ENCODE data around the gene AASDH. TPM values are rescaled to one million over a fixed set of nuclear protein-coding genes. Genes with fewer than 3 reads are reported as not detected.
A peak's percentile ranks its signal among the peaks of the same experiment; 100 is the strongest.

Gene AASDH
- total RNA-seq, 1 experiment from 2014 or later, result 7.3 TPM

GRCh38 chr4:56317749-56318148 lies 69.5 kb downstream of the AASDH start:
- DNase-seq (ENCODE audit: low read depth), result no peak

- DNase-seq (ENCODE audit: low read depth), result no peak
Measured at GRCh38 chr4:56316011-56316650, 71.2 kb downstream of the AASDH start.

GRCh38 chr4:56315543-56315942 lies 71.7 kb downstream of the AASDH start:
- DNase-seq (ENCODE audit: low read depth), result no peak

GRCh38 chr4:56315041-56315440 lies 72.2 kb downstream of the AASDH start:
- DNase-seq (ENCODE audit: low read depth), result no peak

- DNase-seq (ENCODE audit: low read depth), result no peak
Measured at GRCh38 chr4:56314207-56314915, 72.9 kb downstream of the AASDH start.

- no peak for DNase-seq (ENCODE audit: low read depth)
Measured at GRCh38 chr4:56313132-56313531, 74.2 kb downstream of the AASDH start.

GRCh38 chr4:56311299-56311975 lies 75.9 kb downstream of the AASDH start:
- no peak for DNase-seq (ENCODE audit: low read depth)

GRCh38 chr4:56310401-56311125 lies 76.7 kb downstream of the AASDH start:
- no peak for DNase-seq (ENCODE audit: low read depth)

GRCh38 chr4:56308384-56308783 lies 78.9 kb downstream of the AASDH start:
- no peak for DNase-seq (ENCODE audit: low read depth)

GRCh38 chr4:56307423-56307822 lies 79.9 kb downstream of the AASDH start:
- peak; percentile 46 for DNase-seq (ENCODE audit: low read depth)

- DNase-seq (ENCODE audit: low read depth), result no peak
Measured at GRCh38 chr4:56305390-56305789, 81.9 kb downstream of the AASDH start.

- DNase-seq (ENCODE audit: low read depth), result no peak
Measured at GRCh38 chr4:56303921-56304320, 83.4 kb downstream of the AASDH start.

GRCh38 chr4:56302760-56303159 lies 84.5 kb downstream of the AASDH start:
- DNase-seq (ENCODE audit: low read depth), result no peak

GRCh38 chr4:56301997-56302496 lies 85.2 kb downstream of the AASDH start:
- no peak for DNase-seq (ENCODE audit: low read depth)

- DNase-seq (ENCODE audit: low read depth), result peak; percentile 75
Measured at GRCh38 chr4:56301181-56301996, 85.9 kb downstream of the AASDH start.

GRCh38 chr4:56298236-56298635 lies 89.1 kb downstream of the AASDH start:
- no peak for DNase-seq (ENCODE audit: low read depth)

GRCh38 chr4:56297776-56298175 lies 89.5 kb downstream of the AASDH start:
- no peak for DNase-seq (ENCODE audit: low read depth)

- DNase-seq (ENCODE audit: low read depth), result no peak
Measured at GRCh38 chr4:56296526-56296925, 90.8 kb downstream of the AASDH start.

- no peak for DNase-seq (ENCODE audit: low read depth)
Measured at GRCh38 chr4:56293121-56293520, 94.2 kb downstream of the AASDH start.

- peak; percentile 7 for DNase-seq (ENCODE audit: low read depth)
Measured at GRCh38 chr4:56289934-56290333, 97.4 kb downstream of the AASDH start.

GRCh38 chr4:56288663-56289062 lies 98.6 kb downstream of the AASDH start:
- no peak for DNase-seq (ENCODE audit: low read depth)

All from M059J (cell line).